Amniotic stem cell (primary cell): Measurements from ENCODE around the gene RER1.
"Not testable (repeated sequence)": the region's sequence is repeated elsewhere in the genome, so short reads cannot be mapped to it uniquely, and the experiment has no call there.

Source experiments
- DNase-seq: peaks from one replicate; lab custom pipeline; 2025; lab: John Stamatoyannopoulos, UW

The RER1 gene

GRCh38 chr1:2427976-2428375 lies 36.3 kb downstream of the RER1 start:
- DNase-seq = no peak

- DNase-seq = no peak
These were observed 36.8 kb downstream of the RER1 start for GRCh38 chr1:2428490-2428889.

- no peak for DNase-seq
These were observed 38.3 kb downstream of the RER1 start for GRCh38 chr1:2429780-2430591.

GRCh38 chr1:2430592-2430973 lies 38.9 kb downstream of the RER1 start:
- DNase-seq = no peak

- DNase-seq = no peak
These were observed 39.5 kb downstream of the RER1 start for GRCh38 chr1:2431103-2431502.

GRCh38 chr1:2431518-2431917 lies 39.9 kb downstream of the RER1 start:
- no peak for DNase-seq

- no peak for DNase-seq
These were observed 40.8 kb downstream of the RER1 start for GRCh38 chr1:2432441-2432844.

GRCh38 chr1:2433196-2433595 lies 41.6 kb downstream of the RER1 start:
- DNase-seq = no peak

- DNase-seq = no peak
These were observed 42.5 kb downstream of the RER1 start for GRCh38 chr1:2433936-2434655.

- no peak for DNase-seq
These were observed 43.5 kb downstream of the RER1 start for GRCh38 chr1:2435091-2435490.

- DNase-seq = no peak
These were observed 44.2 kb downstream of the RER1 start for GRCh38 chr1:2435746-2436355.

GRCh38 chr1:2436876-2437275 lies 45.2 kb downstream of the RER1 start:
- no peak for DNase-seq

- DNase-seq = no peak
These were observed 46.0 kb downstream of the RER1 start for GRCh38 chr1:2437617-2438016.

- DNase-seq = no peak
These were observed 46.4 kb downstream of the RER1 start for GRCh38 chr1:2438038-2438437.

GRCh38 chr1:2438641-2439040 lies 47.0 kb downstream of the RER1 start:
- no peak for DNase-seq

GRCh38 chr1:2439369-2439768 lies 47.7 kb downstream of the RER1 start:
- no peak for DNase-seq

- not testable (repeated sequence) for DNase-seq
These were observed 48.7 kb downstream of the RER1 start for GRCh38 chr1:2440346-2440745.

GRCh38 chr1:2441746-2442145 lies 50.1 kb downstream of the RER1 start:
- DNase-seq = no peak

GRCh38 chr1:2442661-2443060 lies 51.0 kb downstream of the RER1 start:
- DNase-seq = no peak

- DNase-seq = no peak
These were observed 51.9 kb downstream of the RER1 start for GRCh38 chr1:2443277-2444137.

GRCh38 chr1:2444138-2444591 lies 52.5 kb downstream of the RER1 start:
- no peak for DNase-seq
